ENCODE results near the gene FLG2. TPM values are rescaled to one million over a fixed set of nuclear protein-coding genes. Genes with fewer than 3 reads are reported as not detected.

Gene FLG2
- total RNA-seq, 4 donors from 2014 or later: under 0.01 TPM; not detected in 3

DNA sequence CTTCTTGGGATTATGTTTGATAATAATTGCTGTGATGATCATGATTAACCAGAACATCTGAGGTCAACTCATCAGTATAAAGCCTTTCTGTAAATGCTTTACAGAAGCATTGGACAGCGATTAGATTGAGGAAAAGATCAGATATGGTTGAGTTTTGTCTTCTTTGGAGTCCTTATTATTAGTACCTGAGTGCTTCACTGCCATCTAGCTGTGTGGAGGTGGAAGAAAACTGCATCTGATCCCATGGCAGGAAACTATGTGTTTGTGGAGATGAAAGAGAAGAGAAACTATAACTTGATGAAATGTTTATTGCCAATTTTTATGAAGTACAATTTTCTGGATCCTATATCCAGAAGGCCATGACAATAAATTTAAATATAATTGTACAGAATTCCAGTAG is 11.4 kb downstream of the FLG2 start:
- TF ChIP-seq, protein P1, sequence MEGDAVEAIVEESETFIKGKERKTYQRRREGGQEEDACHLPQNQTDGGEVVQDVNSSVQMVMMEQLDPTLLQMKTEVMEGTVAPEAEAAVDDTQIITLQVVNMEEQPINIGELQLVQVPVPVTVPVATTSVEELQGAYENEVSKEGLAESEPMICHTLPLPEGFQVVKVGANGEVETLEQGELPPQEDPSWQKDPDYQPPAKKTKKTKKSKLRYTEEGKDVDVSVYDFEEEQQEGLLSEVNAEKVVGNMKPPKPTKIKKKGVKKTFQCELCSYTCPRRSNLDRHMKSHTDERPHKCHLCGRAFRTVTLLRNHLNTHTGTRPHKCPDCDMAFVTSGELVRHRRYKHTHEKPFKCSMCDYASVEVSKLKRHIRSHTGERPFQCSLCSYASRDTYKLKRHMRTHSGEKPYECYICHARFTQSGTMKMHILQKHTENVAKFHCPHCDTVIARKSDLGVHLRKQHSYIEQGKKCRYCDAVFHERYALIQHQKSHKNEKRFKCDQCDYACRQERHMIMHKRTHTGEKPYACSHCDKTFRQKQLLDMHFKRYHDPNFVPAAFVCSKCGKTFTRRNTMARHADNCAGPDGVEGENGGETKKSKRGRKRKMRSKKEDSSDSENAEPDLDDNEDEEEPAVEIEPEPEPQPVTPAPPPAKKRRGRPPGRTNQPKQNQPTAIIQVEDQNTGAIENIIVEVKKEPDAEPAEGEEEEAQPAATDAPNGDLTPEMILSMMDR (IDR thresholded peaks at IDR 0.05; ENCODE audit: low read depth): no peak

DNA sequence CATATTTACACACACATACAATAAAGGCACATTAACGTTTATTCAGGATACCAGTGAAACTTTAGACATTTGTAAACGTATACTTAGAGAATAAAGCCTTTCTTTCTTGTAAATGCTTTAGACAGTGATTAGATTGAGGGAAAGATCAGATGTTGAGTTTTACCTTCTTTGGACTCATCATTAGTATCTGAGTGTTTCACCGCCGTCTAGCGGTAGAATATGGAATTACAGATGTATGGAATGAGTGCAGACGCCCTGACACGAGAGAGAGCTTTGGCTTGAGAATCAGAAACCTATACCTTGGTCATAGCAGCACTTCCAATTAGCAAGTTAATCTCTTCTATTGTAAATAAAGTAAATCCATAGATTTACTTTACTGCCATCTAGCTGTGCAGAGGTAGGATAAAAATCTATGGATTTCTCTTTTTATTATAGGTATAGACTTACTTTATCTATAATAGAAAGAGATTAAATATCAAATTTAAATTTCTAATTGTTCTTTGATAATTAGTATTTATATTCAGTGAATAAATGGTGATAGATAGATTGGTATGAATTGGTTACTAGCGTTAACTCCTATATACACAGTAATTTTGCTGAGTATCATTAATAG is 12.6 kb downstream of the FLG2 start:
- TF ChIP-seq, protein P1 (IDR thresholded peaks at IDR 0.05; ENCODE audit: low read depth): no peak

DNA sequence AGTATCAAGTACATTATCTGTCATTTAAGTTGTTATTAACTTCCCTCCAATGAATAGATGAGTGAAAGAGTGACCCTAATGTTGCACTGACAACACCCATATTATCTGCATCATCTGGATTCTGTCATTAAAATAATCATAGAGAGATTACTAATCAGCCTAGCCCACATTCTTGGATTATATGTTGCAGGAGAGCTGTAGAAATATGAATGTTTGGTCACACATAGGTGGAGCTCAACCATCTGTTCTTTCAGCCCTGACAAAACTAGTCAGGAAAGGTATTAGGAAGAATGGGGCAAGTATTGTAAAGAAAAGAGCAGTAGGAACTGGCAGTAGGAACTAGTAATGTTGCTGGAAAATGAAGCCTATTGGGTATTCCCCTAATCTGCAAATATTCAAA is 15.4 kb downstream of the FLG2 start:
- TF ChIP-seq, protein P1 (IDR thresholded peaks at IDR 0.05; ENCODE audit: low read depth): no peak

DNA sequence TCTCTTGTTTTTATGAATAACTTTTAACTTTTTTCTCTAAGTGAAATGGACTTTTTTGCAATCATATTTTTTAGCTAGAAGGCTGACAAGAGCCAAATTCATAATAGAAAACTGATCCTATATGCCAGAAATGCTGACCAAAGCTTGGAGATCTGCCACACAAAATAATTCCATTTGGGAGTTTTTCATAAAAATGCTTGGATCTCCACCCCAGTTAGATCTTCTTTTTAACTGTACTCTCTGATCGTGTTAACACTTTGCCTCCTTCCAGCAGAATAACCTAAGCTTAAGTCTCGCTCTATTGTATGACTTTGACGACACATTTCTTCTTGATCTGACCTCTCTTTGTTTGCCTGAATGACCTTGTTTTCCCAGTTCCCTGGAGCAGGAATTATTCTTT is 16.8 kb downstream of the FLG2 start:
- TF ChIP-seq, protein P1 (IDR thresholded peaks at IDR 0.05; ENCODE audit: low read depth): no peak

DNA sequence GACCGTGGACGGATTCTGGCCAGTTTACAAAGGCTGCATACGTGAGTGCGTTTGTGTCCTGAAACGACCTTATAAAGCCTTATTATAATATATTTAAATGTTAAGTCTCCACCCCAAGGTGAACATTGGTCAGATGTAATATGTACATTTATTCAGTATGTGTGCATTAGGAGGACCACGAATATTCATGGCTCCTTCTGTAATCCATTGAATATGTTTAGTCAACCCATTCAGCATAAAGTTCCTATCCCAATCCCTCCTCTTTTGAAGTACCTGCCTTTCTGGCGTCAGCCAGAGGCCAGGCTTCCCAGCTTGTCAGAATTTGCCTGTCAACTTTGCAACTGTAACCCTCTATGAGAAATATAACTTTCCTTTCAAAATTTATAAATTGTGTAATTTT is 24.4 kb downstream of the FLG2 start:
- TF ChIP-seq, protein P1 (IDR thresholded peaks at IDR 0.05; ENCODE audit: low read depth): no peak

DNA sequence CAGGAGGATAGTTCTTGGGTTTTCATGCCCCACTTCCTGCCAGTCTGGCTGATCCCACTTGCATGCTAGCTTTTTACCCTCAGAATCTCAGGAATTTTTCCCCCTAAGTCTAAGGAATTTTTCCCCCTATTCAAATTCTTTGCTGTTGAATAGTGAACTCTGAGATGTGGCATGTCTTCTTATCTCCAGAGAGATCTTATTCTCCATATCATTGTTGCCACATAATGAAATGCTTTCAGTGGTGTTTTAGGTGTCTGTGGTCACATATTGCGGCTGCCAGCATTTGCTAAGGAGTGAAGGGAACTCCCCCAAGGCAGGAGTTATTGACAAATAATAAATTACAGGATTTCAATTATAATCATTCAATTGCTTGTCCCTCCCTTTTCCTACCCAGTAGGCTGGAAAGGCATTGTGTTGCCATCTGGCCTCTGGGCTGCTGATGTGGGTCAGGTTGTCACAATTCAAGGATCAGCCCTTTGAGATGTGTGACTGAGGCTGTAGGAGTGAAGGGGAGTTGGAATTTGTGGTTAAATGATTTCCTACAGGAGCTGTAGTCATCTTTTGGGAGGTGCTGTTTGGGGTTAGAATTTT is 30.9 kb downstream of the FLG2 start:
- TF ChIP-seq, protein P1 (IDR thresholded peaks at IDR 0.05; ENCODE audit: low read depth): no peak

DNA sequence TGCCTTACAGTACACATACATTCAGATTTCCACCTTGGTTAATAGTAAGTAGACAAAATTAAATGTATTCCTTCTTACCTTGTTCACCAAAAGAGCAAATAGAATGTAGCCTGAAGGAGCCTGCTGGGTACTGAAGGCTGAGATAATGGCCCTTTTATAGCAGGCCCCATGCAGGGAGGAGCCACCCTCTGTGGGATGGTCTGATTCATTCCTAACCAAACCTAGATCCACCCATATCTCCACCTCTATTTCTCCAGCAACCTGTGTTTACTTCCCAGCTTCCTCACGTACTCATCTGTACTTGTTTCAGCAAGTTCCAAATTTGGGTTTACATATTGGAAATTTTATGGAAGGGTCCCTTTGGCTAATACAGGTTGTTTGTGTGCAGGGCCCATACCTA is 34.7 kb downstream of the FLG2 start, which contains the start of gene FLG:
TSS of gene FLG (minus strand) at position 129 of the 400 bp plus-strand sequence. CDS start 9,783 bp downstream, outside the sequence.
- TF ChIP-seq, protein P1 (IDR thresholded peaks at IDR 0.05; ENCODE audit: low read depth): no peak
